OCI-LY1 (cell line): Measurements from ENCODE around the gene POLDIP2.
A peak's percentile ranks its signal among the peaks of the same experiment; 100 is the strongest.

ENCODE experiments used
- H2AFZ ChIP-seq: fragments of 200-600 bp; sonication (generic), shearing (Covaris generic); 2 replicates; pipeline ENCODE4 v1.6.0; 2014; ENCODE audit warnings: antibody characterized with exemption, mild to moderate bottlenecking, low read length
- H3F3A ChIP-seq: fragments of 200-600 bp; sonication (generic), shearing (Covaris generic); 2 replicates; pipeline ENCODE4 v1.6.0; 2014; ENCODE audit warnings: mild to moderate bottlenecking, antibody characterized with exemption, low read length, moderate library complexity; ENCODE audit not compliant: insufficient read depth
- H3K27ac ChIP-seq: fragments of 200-600 bp; sonication (generic); 2 replicates; pipeline ENCODE4 v1.5.1; 2014; ENCODE audit warnings: low read length, mixed run types, mild to moderate bottlenecking, low read depth; ENCODE audit not compliant: poor library complexity, severe bottlenecking
- H3K27me3 ChIP-seq: fragments of 200-600 bp; sonication (generic); 2 replicates; pipeline ENCODE4 v1.6.0; 2014; ENCODE audit warnings: antibody characterized with exemption, mild to moderate bottlenecking, low read length, moderate library complexity; ENCODE audit not compliant: insufficient read depth
- H3K36me3 ChIP-seq: fragments of 200-600 bp; sonication (generic); 2 replicates; pipeline ENCODE4 v1.6.1; 2014; ENCODE audit warnings: mild to moderate bottlenecking, antibody characterized with exemption, low read length, moderate library complexity, mixed read lengths; ENCODE audit not compliant: insufficient read depth
- H3K4me1 ChIP-seq: fragments of 200-600 bp; sonication (generic); 2 replicates; pipeline ENCODE4 v1.5.1; 2014; ENCODE audit warnings: mild to moderate bottlenecking, low read length, moderate library complexity; ENCODE audit not compliant: insufficient read depth, severe bottlenecking
- H3K4me2 ChIP-seq: fragments of 200-600 bp; sonication (generic), shearing (Covaris generic); 2 replicates; pipeline ENCODE4 v1.6.1; 2014; ENCODE audit warnings: low read length
- H3K4me3 ChIP-seq: fragments of 200-600 bp; sonication (generic); 2 replicates; pipeline ENCODE4 v1.5.1; 2014; ENCODE audit warnings: low read length, low read depth, mild to moderate bottlenecking, mixed read lengths; ENCODE audit not compliant: poor library complexity, severe bottlenecking
- H3K79me2 ChIP-seq: fragments of 200-600 bp; shearing (Covaris generic); 2 replicates; pipeline ENCODE4 v1.6.1; 2016; ENCODE audit warnings: mixed run types, low read length, mixed read lengths; ENCODE audit not compliant: insufficient read depth
- H3K9ac ChIP-seq: fragments of 200-600 bp; sonication (generic), shearing (Covaris generic); 2 replicates; pipeline ENCODE4 v1.6.1; 2014; ENCODE audit warnings: mild to moderate bottlenecking, low read length, mixed read lengths
- H3K9me2 ChIP-seq: fragments of 200-600 bp; sonication (generic), shearing (Covaris generic); 2 replicates; pipeline ENCODE4 v1.6.1; 2014; ENCODE audit warnings: low read depth, mild to moderate bottlenecking, low read length, mixed read lengths
- H3K9me3 ChIP-seq: fragments of 200-600 bp; shearing (Covaris generic); 2 replicates; pipeline ENCODE4 v1.6.1; 2014; ENCODE audit warnings: low read length, mixed read lengths
- H4K20me1 ChIP-seq: fragments of 200-600 bp; sonication (generic), shearing (Covaris generic); 2 replicates; pipeline ENCODE4 v1.6.0; 2016; ENCODE audit warnings: mild to moderate bottlenecking, low read length; ENCODE audit not compliant: insufficient read depth
- EZH2 ChIP-seq: fragments of 200-600 bp; sonication (generic), shearing (Covaris generic); IDR thresholded peaks from 2 replicates; pipeline ENCODE4 v1.8.0; 2017; ENCODE audit warnings: borderline replicate concordance, mixed run types, mild to moderate bottlenecking, antibody characterized with exemption, low read length, moderate library complexity, mixed read lengths
- TF ChIP-seq, protein P1 (sequence below): fragments of 200-600 bp; sonication (generic), shearing (Covaris generic); IDR thresholded peaks from 2 replicates; pipeline ENCODE4 v1.5.1; 2017; ENCODE audit warnings: mild to moderate bottlenecking, antibody characterized with exemption, low read length, moderate library complexity, mixed read lengths

Gene POLDIP2

DNA sequence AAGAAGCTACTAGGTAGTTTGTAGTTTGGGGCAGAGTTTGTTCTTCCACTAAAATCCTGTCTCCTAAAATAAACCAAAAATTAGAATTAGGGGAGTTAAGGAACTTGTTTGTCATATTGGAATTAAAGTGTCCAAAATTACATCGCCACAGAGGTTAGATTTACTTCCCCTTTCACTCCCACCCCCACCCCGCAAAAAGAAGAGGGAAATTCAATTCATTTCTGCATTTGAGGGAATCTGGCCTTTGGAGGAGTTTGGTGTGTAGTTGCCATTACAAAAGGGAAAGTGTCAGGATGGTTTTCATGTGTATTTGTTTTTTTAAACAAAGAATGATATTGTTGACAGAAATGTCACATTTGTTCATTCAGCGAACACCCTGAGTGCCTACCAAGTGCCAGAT lies 32.5 kb downstream of the POLDIP2 start:
- Histone ChIP-seq H3K9me3 (no peaks in the 10 kb centered on the region), H3F3A (no peaks in the 10 kb centered on the region), H3K36me3 (peaks cover 65% of the 10 kb centered on the region), H3K79me2 (peaks cover 47% of the 10 kb centered on the region), H3K27ac (no peak overlapping the region), H3K4me1 (peaks cover 26% of the 10 kb centered on the region), H3K9ac (no peak overlapping the region), H2AFZ (no peak overlapping the region), H3K9me2 (no peaks in the 10 kb centered on the region), H3K4me2 (no peak overlapping the region), H3K27me3 (no peaks in the 10 kb centered on the region), H3K4me3 (no peak overlapping the region), H4K20me1 (no peaks in the 10 kb centered on the region)
- no peak for TF ChIP-seq EZH2
- TF ChIP-seq, protein P1, sequence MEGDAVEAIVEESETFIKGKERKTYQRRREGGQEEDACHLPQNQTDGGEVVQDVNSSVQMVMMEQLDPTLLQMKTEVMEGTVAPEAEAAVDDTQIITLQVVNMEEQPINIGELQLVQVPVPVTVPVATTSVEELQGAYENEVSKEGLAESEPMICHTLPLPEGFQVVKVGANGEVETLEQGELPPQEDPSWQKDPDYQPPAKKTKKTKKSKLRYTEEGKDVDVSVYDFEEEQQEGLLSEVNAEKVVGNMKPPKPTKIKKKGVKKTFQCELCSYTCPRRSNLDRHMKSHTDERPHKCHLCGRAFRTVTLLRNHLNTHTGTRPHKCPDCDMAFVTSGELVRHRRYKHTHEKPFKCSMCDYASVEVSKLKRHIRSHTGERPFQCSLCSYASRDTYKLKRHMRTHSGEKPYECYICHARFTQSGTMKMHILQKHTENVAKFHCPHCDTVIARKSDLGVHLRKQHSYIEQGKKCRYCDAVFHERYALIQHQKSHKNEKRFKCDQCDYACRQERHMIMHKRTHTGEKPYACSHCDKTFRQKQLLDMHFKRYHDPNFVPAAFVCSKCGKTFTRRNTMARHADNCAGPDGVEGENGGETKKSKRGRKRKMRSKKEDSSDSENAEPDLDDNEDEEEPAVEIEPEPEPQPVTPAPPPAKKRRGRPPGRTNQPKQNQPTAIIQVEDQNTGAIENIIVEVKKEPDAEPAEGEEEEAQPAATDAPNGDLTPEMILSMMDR = no peak

DNA sequence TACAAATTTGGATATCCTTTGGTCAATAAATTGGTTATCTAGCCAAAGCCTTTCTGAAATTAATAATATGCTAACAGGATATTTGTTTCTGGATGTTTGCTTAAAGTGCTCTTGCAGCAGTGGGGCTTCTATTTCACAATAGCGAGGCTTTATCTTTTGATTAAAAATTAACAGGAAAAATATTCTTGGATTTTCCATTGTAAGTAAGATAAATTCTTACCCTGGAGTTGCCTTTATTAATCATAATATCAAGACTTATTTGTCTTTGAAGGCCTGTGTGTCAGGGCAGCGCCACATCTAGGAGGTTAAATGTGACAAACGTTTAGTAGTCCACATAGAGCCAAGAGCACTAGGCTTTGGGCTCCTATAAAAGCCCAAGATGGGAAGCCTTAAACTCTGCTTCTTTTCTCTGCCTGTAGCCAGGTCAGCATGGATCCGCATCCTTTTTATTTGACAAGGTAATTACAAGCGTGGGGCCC lies 33.0 kb downstream of the POLDIP2 start:
- peaks cover 28% of the 10 kb centered on the region for H3K4me1 ChIP-seq
- peaks cover 63% of the 10 kb centered on the region for H3K36me3 ChIP-seq
- no peaks in the 10 kb centered on the region for H3F3A ChIP-seq
- H3K4me2 ChIP-seq = no peak overlapping the region
- no peaks in the 10 kb centered on the region for H3K9me2 ChIP-seq
- no peak overlapping the region for H3K4me3 ChIP-seq
- H2AFZ ChIP-seq = no peak overlapping the region
- no peak overlapping the region for H3K27ac ChIP-seq
- peaks cover 52% of the 10 kb centered on the region for H3K79me2 ChIP-seq
- H4K20me1 ChIP-seq = no peaks in the 10 kb centered on the region
- TF ChIP-seq EZH2 = no peak
- TF ChIP-seq, protein P1 = no peak
- no peaks in the 10 kb centered on the region for H3K27me3 ChIP-seq
- no peak overlapping the region for H3K9ac ChIP-seq
- no peaks in the 10 kb centered on the region for H3K9me3 ChIP-seq

DNA sequence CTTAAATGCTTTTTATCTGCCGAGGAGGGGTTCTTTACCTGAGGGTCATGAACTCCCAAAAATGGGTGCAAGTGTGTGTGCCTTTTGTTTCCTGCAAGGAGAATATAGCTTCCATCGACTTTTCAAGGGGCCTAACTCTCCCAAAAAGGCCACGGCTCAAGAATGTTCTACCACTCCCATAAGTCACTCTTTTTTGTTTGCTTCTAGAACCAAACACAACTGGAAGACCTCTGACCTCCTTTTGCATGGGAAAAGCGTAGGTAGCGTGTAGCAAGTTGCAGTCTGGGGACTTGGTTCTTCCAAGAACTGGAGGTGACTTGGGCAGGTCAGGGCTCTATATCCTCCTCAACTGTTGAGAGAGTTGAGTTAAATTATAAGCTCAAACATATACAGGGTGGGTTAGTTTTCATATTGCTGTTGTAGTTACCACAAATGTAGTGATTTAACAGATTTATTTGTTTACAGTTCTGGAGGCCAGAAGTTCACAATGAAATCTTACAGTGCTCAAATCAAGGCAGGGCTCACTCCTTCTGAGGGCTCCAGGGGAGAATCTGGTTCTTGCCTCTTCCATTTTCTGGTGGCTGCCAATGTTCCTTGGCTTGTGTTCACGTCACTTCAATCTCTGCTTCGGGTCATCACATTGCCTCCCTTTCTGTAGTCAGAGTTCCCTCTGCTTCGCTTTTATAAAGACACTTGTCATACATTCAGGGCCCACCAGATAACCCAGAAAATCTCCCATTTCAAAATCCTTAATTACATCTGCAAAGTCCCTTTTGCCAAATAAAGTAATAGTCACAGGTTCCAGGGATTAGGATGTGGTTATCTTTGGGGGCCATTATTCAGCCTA lies 36.9 kb downstream of the POLDIP2 start:
- Histone ChIP-seq H2AFZ (no peak overlapping the region), H3K27ac (peak overlapping the region; percentile 59)

More for the DNA sequence above, 36.9 kb downstream of the POLDIP2 start:
- H3K9me3 ChIP-seq = no peaks in the 10 kb centered on the region
- peaks cover 25% of the 10 kb centered on the region; the same call in 1 of the 2 replicates for H3K36me3 ChIP-seq
- no peaks in the 10 kb centered on the region for H3K9me2 ChIP-seq
- peaks cover 40% of the 10 kb centered on the region for H3K4me1 ChIP-seq
- TF ChIP-seq, protein P1 = no peak
- TF ChIP-seq EZH2 = no peak
- H3K27me3 ChIP-seq = no peaks in the 10 kb centered on the region
- H3K4me3 ChIP-seq = peak overlapping the region; percentile 87
- no peaks in the 10 kb centered on the region for H4K20me1 ChIP-seq
- peak overlapping the region; percentile 97 for H3K9ac ChIP-seq
- peaks cover 54% of the 10 kb centered on the region for H3K79me2 ChIP-seq
- H3F3A ChIP-seq = no peaks in the 10 kb centered on the region
- peak overlapping the region; percentile 86 for H3K4me2 ChIP-seq
